Gastrocnemius medialis (tissue), 4 donors: Measurements from ENCODE around the gene CPSF4L.

ENCODE experiments used
- CTCF ChIP-seq, 5 experiments: fragments of 450-650 bp in 3 of 5; fragments of 200-600 bp in 2 of 5; sonication (generic) in 2 of 5; IDR thresholded peaks in 4 of 5; conservative IDR thresholded peaks in 1 of 5; 1 replicate in 4 of 5; 2 replicates in 1 of 5; pipeline ENCODE4 v1.5.1; 2016 to 2019; ENCODE audit warnings: antibody characterized with exemption in 5 of 5, mild to moderate bottlenecking in 3 of 5, moderate library complexity in 3 of 5
- POLR2A ChIP-seq, 2 donors: fragments of 450-650 bp; IDR thresholded peaks; one replicate each; pipeline ENCODE4 v1.6.1; 2017; ENCODE audit warnings: antibody characterized with exemption in 2 of 2, mild to moderate bottlenecking in 2 of 2, moderate library complexity in 2 of 2

GRCh38 chr17:73274490-73274889 lies 12.8 kb upstream of the CPSF4L start:
- TF ChIP-seq POLR2A (IDR thresholded peaks at IDR 0.05) (no peak), CTCF (IDR thresholded peaks at IDR 0.05 in 4 of 5, conservative IDR thresholded peaks at IDR 0.05 in 1 of 5) (no peak)
